NOMO-1 treated with DMSO at 0.1 percent for 48 hours (cell line): ENCODE data around the gene LRRC40.

ENCODE experiments used
- DNase-seq: peaks from one replicate; lab custom pipeline; 2025; ENCODE audit not compliant: unreplicated experiment; lab: John Stamatoyannopoulos, UW

Gene LRRC40

DNA sequence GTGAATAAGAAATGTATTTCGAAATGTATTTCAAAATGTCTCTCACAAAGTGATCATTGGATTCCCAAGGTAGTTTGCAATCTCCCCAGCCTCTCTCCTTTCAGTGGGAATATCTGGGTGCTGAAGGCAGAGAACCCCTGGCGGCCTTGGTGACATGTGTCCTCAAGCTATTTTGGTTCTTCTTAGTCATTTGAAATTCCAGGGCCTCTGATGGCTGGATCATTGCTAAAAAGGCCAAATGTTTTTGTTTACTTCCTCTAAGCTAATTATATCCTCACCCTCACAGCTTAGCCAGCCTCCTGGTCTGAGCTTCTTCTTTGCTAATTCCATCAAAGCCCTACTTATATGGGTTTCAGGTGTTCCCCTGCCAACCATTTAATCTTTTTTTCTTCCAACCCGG is 71.2 kb downstream of the LRRC40 start:
- peak; percentile 11 for DNase-seq

DNA sequence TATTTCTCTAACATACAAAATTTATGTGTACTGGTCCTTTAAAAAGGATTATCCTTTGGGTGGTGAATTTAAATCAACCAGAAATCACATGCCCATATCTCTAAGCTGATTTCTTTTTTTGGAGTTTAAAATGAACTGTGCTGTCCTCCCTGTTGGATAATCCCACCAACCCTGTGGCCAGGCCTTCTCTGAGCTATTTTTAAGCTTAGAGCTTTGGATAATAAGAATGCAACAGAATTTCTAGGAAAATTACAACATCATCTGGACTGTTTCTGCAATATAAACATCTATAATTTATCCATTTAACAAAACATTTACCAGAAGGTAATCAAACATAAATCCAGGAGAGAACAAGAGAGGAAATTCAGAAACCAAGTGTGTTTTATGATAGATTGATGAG is 88.3 kb downstream of the LRRC40 start:
- no peak for DNase-seq

- no peak for DNase-seq
Measured at GRCh38 chr1:70115315-70115714, 90.1 kb downstream of the LRRC40 start.

DNA sequence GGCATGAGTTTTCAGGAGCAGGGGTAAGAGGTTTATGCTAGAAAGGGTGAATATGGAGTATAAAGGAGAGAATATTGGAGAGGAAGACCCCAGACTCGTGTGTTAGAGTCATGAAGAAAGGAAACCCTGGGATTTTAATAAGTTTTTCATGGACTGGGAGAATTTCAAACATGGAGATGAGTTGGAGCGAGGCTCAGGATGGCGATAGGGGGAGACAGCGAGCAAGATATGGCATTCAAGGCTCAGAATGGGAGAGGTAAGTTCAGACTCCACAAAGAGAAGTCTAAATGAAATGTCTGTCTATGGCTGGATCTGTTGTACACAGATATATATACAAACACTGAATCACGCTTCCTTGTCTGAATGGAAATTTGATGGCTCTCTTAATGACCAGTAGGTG is 92.5 kb downstream of the LRRC40 start:
- DNase-seq, result no peak

DNA sequence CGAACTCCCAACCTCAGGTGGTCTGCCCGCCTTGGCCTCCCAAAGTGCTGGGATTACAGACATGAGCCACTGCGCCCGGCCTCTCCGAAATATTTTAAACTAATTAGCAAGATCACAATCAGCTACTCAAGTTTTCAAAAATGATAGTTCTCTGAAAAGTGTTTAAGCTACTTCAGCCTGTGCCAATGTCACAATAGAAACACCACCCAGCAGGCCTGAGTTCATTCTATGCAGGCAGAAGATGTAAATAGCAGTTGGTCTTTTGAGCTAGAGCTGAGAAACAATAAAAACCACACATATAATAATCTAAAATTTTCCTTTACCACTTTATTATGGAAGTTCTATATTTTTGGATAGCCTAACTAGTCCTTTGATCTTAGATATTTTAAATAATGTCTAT is 96.1 kb downstream of the LRRC40 start:
- DNase-seq, result no peak

GRCh38 chr1:70103770-70104169 is 101.6 kb downstream of the LRRC40 start:
- DNase-seq, result no peak

GRCh38 chr1:70101774-70102173 is 103.6 kb downstream of the LRRC40 start:
- no peak for DNase-seq

GRCh38 chr1:70101231-70101630 is 104.1 kb downstream of the LRRC40 start:
- DNase-seq, result no peak
